ENCODE results near the gene SLC2A11. TPM values are rescaled to one million over a fixed set of nuclear protein-coding genes. Genes with fewer than 3 reads are reported as not detected.
A peak's percentile ranks its signal among the peaks of the same experiment; 100 is the strongest.

SLC2A11 gene
- polyA plus RNA-seq, 1 donor: 60.0 TPM

GRCh38 chr22:23831781-23832180 is 25.9 kb upstream of the SLC2A11 start:
- no peak for DNase-seq

GRCh38 chr22:23832226-23833016 is 25.3 kb upstream of the SLC2A11 start:
- no peak for DNase-seq

- DNase-seq: no peak
Observed at GRCh38 chr22:23833017-23833751, 24.5 kb upstream of the SLC2A11 start.

DNA sequence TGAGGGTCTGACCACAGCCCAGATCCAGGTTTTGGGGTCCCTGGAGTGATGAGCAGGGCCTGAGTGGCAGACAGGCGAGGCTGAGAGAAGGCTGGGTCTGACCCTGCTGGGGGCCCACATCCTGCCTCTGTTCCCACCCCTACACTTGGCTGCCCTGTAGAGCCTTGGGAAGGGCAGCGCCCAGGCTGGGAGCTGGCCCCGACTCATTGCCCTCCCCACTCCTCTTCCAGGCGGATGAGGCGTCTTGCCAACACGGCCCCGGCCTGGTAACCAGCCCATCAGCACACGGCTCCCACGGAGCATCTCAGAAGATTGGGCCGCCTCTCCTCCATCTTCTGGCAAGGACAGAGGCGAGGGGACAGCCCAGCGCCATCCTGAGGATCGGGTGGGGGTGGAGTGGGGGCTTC is 23.8 kb upstream of the SLC2A11 start:
- DNase-seq: no peak

GRCh38 chr22:23834406-23834792 is 23.3 kb upstream of the SLC2A11 start:
- no peak for DNase-seq

DNA sequence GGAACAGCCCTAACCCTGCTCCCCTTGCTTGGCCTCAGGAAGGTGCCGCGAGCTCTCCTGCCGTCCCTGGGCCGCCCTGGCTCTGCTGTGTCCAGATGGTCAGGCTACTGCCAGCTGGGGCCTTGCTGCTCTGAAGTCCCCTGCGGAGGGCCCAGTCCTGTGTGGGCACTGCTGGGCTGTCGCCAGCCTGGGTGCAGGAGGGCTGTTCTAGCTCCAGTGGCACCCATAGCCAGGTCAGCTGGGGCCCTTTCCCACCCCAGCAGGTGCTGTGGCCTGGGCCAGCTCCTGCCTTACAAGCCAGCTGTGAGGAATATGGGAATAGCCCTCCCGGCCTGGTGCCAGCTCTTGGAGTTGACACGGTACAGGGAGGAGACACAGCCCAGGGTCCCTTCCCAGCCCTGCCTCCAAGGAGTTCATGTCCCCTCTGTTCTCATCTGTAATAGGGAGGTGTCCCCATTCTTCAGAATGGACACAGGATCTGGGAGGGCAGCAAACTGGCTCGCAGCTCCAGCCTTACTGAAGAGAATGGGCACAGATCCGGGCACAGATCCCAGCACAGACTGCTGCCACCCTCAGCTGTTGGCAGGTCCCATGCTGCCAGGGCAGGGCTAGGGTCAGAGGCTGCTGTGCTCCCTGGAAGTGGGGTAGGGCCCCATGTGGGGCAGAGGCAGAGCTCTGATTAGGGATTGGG is 22.7 kb upstream of the SLC2A11 start:
- no peak for DNase-seq

- no peak for DNase-seq
Observed at GRCh38 chr22:23835484-23836144, 22.1 kb upstream of the SLC2A11 start.

DNA sequence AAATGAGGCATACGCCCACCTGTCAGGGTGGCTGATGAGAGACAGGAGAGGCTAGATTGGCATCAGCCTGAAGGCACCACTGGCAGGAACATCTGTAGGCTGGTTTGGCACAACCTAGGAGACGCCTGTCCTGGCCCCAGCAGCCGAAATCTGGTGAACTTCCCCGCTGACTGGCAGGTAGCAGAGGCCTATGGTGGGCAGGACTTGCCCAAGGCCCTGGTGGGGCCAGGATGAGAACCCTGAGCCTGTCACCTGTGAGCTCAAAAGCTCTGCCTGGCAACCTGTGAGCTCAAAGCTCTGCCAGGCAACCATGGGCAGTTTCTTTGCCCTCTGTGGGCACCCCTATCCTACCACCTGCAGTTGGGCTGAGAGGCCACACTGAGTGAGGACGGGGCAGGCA is 21.4 kb upstream of the SLC2A11 start:
- DNase-seq: no peak

DNA sequence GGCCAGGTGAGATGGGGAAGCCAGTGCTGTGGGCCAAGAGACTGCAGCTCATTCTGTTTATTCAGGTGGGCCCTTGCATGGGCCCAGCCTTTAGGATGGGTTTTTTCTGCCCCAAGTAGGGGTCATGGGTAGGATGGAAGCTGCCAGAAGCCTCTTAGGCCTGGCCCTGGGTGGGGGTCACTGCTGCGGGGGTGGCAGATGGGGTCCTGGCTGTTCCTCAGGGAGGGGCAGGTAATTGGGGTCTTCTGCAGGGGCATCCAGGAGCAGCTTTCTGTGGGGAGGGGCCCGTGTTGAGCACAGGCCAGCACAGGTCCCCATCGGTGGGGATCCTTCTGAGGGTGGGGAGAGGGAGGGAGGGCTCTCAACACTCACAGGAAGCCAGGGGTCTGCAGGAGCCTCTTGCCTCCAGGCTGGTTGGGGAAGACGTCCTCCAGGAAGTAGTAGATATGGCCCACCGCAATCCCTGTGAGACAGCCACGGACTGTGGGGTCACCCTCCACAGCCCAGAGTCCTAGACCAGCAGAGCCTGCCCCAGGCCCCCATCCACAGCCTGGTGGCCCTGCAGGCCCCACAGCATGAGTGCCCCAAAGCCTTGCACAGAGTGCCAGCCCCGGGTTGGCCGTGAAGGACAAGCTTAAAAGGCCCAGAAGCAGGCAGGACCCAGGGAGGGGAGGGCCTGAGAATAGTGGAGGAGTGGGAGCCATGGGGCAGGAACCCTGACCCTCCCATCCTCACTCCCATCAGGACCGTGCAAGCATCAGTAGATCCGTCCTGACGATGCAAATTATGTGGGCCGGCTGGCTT is 20.8 kb upstream of the SLC2A11 start:
- no peak for DNase-seq

- DNase-seq: no peak
Observed at GRCh38 chr22:23837496-23837859, 20.2 kb upstream of the SLC2A11 start.

- DNase-seq: no peak
Observed at GRCh38 chr22:23837911-23838680, 19.6 kb upstream of the SLC2A11 start.

GRCh38 chr22:23838681-23839468 is 18.8 kb upstream of the SLC2A11 start, which contains the start of gene DERL3:
Gene DERL3, minus strand, starts transcription at chr22:23839006. Its CDS starts 19 bp downstream, at chr22:23838987.
- peak; percentile 95 for DNase-seq

DNA sequence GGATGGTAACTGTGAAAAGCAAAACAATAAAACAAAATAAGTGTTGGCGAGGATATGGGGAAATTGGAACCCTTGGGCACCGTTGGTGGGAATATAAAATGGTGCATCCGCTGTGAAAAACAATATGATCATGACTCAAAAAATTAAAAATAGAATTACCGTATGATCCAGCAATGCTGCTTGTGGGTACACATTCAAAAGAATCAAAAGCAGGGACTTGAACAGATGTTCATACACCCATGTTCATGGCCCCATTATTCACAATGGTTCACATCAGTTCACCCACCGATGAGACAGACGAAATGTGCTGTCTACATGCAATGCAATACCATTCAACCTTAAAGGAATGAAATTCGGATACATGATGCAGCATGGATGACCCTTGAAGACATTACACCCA is 17.6 kb upstream of the SLC2A11 start:
- DNase-seq: no peak

DNA sequence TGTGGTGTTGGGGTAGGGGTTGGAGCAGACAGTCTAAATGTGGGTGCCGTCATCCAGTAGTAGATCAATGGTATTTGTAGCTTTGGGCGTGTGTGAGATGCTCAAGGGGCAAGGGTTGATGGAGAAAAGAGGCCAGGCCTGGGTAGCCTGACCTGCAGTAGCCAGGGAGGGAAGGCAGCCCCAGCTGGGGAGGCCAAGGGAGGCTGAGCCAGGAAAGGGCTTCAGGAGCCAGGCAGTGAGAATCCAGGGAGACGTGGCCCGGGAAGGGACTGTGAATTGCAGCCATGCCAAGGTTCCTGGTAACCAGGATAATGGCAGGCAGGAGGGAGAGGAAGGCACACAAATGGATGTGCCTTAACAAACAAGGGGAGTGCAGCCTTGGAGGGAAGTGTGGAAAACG is 16.4 kb upstream of the SLC2A11 start:
- no peak for DNase-seq

- DNase-seq: peak; percentile 46
Observed at GRCh38 chr22:23841736-23842445, 15.8 kb upstream of the SLC2A11 start.

- no peak for DNase-seq
Observed at GRCh38 chr22:23842599-23842998, 15.1 kb upstream of the SLC2A11 start.

- no peak for DNase-seq
Observed at GRCh38 chr22:23844739-23845202, 12.9 kb upstream of the SLC2A11 start.

DNA sequence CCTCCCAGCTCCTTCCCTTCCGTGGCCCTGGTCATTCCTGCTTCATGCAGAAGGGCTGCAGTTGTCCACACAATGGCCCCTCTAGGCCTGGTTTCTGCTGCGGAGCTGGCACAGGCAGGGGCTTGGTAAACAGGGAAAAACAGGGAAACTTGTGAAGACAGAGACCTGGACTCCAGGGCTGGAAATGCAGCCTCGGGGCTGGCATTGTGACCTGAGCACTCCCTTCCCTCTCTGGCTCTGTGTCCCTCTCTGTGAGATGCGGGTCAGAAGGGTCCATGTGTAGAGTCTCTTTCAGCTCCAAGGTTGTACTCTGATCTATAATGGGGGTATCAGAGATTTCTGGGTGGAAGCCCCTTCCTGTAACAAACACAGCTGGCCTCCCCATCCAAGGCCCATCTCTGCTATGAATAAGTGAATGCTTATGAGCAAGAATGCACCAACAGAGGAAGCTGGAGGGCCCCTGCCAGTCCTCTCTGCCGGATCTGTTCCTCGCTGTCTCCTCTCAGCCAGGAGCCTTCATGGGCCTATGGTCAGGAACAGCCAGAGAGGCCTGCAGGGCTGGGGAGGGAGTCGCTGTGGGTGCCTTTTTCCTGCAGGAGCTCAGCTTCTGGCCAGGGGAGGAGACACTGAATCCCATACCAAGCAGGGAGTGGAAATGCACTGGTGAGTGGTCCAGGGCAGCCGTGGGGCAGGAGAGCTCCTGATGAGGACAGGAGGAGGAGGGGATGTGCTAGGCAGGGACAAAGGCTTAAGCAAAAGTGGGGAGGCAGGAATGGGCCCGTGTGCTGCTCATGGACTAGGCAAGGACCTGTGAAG is 12.2 kb upstream of the SLC2A11 start:
- DNase-seq: no peak
